ENCODE data around the gene LEMD3. TPM values are rescaled to one million over a fixed set of nuclear protein-coding genes. Genes with fewer than 3 reads are reported as not detected.

The LEMD3 gene
- total and polyA plus RNA-seq, 12 donors, result 7.1 to 52.1 (median 22.3) TPM

- no peak overlapping the region for H3K27ac ChIP-seq
- H3K4me3 ChIP-seq, result no peak overlapping the region
- no peaks in the 10 kb centered on the region for H3K27me3 ChIP-seq
- no peaks in the 10 kb centered on the region for H3K36me3 ChIP-seq (replicated peaks in 1 of 2)
- H3K9me3 ChIP-seq (replicated peaks in 1 of 3), result no peaks in the 10 kb centered on the region
- 92 to 98% (median 93%) methylated on average over 2 of the region's 2 CpGs for WGBS, 4 donors
- no peaks in the 10 kb centered on the region for H3K4me1 ChIP-seq (replicated peaks in 1 of 2)
- TF ChIP-seq CTCF (IDR thresholded peaks at IDR 0.05) (no peak), POLR2A (IDR thresholded peaks at IDR 0.05) (no peak)
- no peak for DNase-seq
- intact Hi-C loops (cut with DNase I), result no loop called here
Observed at GRCh38 chr12:65292241-65292640, 122.9 kb downstream of the LEMD3 start.

DNA sequence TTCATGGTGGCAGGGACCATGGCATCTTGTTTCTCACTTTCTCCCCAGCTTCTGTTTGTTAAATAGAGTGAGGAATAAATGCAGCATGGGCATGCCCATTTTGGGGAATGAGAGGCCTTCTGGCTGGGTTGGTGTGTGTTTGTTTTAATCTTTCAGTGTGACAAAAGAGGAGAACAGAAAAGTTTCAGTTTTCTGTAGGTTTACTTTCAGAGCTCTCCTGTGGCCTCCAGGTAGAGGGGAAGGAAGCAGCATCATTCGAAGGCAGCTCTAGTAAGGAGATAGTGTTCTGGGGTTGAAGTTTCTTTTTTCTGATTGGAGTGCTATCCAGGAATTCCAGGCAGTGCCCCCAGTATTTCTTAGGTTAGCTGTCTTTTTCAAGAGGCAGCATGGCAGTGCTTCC, 124.4 kb downstream of the LEMD3 start:
- no peaks in the 10 kb centered on the region for H3K36me3 ChIP-seq (replicated peaks in 1 of 2)
- H3K27ac ChIP-seq, result no peak overlapping the region
- no peak overlapping the region for H3K4me3 ChIP-seq
- no peaks in the 10 kb centered on the region for H3K4me1 ChIP-seq (replicated peaks in 1 of 2)
- TF ChIP-seq POLR2A (IDR thresholded peaks at IDR 0.05) (no peak), CTCF (IDR thresholded peaks at IDR 0.05) (no peak)
- WGBS, 4 donors, result 72 to 92% (median 83%) methylated on average over 1 of the region's 1 CpG
- DNase-seq, result no peak
- no peaks in the 10 kb centered on the region for H3K27me3 ChIP-seq
- intact Hi-C loops (cut with DNase I), result no loop called here
- H3K9me3 ChIP-seq (replicated peaks in 1 of 3), result no peaks in the 10 kb centered on the region

GRCh38 chr12:65294641-65295262, 125.4 kb downstream of the LEMD3 start:
- no peak for TF ChIP-seq CTCF (IDR thresholded peaks at IDR 0.05)
- TF ChIP-seq POLR2A (IDR thresholded peaks at IDR 0.05), result no peak
- DNase-seq, result no peak
- Histone ChIP-seq H3K9me3 (replicated peaks in 1 of 3) (no peaks in the 10 kb centered on the region), H3K4me1 (replicated peaks in 1 of 2) (no peaks in the 10 kb centered on the region), H3K27me3 (no peaks in the 10 kb centered on the region), H3K4me3 (no peak overlapping the region), H3K27ac (no peak overlapping the region), H3K36me3 (replicated peaks in 1 of 2) (no peaks in the 10 kb centered on the region)
- intact Hi-C loops (cut with DNase I), result no loop called here
- WGBS, 4 donors, result 67 to 79% (median 73%) methylated on average over 4 of the region's 4 CpGs

- no peak overlapping the region for H3K27ac ChIP-seq
- H3K4me3 ChIP-seq, result no peak overlapping the region
- no peaks in the 10 kb centered on the region for H3K27me3 ChIP-seq
- H3K9me3 ChIP-seq (replicated peaks in 1 of 3), result no peaks in the 10 kb centered on the region
- 59 to 86% (median 68%) methylated on average over 1 of the region's 1 CpG for WGBS, 4 donors
- intact Hi-C loops (cut with DNase I), result no loop called here
- no peaks in the 10 kb centered on the region for H3K36me3 ChIP-seq (replicated peaks in 1 of 2)
- DNase-seq, result no peak
- no peaks in the 10 kb centered on the region for H3K4me1 ChIP-seq (replicated peaks in 1 of 2)
- TF ChIP-seq CTCF (IDR thresholded peaks at IDR 0.05) (no peak), POLR2A (IDR thresholded peaks at IDR 0.05) (no peak)
Observed at GRCh38 chr12:65296508-65297265, 127.3 kb downstream of the LEMD3 start.

Other genes with a start within 250 kb of the LEMD3 start
- 1 to 10 TPM in 2 of 9 donors, under 1 TPM in 5, not detected in 2; 0.12 to 3.8 (median 0.53) TPM for gene WIF1, start 48.3 kb upstream of the LEMD3 start, total RNA-seq
- under 1 TPM in 2 of 3 donors, not detected in 1; 0.24 to 0.51 TPM for gene WIF1, start 48.3 kb upstream of the LEMD3 start, polyA plus RNA-seq
- gene MSRB3, start 109.1 kb downstream of the LEMD3 start, total RNA-seq, result 10 to 100 TPM in 6 of 9 donors, 1 to 10 TPM in 3; 5.5 to 23.8 (median 12.3) TPM
- 1 to 10 TPM; 7.2 to 9.0 (median 7.9) TPM for gene MSRB3, start 109.1 kb downstream of the LEMD3 start, polyA plus RNA-seq